Islet precursor cell (in vitro differentiated cells): Measurements from ENCODE around the gene HINT1.
"Not testable (repeated sequence)": the region's sequence is repeated elsewhere in the genome, so short reads cannot be mapped to it uniquely, and the experiment has no call there.

Experiments used
- DNase-seq: peaks from one replicate; pipeline ENCODE4 v3.0.0-alpha.2; 2018

HINT1 gene

GRCh38 chr5:131169810-131170539 is 4.9 kb upstream of the HINT1 start:
- no peak for DNase-seq

GRCh38 chr5:131167615-131168014 is 2.6 kb upstream of the HINT1 start:
- no peak for DNase-seq

- peak; percentile 89 for DNase-seq
These were observed 601 bp downstream of the HINT1 start for GRCh38 chr5:131164191-131165118.

- DNase-seq = no peak
These were observed 1.6 kb downstream of the HINT1 start for GRCh38 chr5:131163276-131164119.

- no peak for DNase-seq
These were observed 4.9 kb downstream of the HINT1 start for GRCh38 chr5:131160134-131160533.

GRCh38 chr5:131156957-131157356 is 8.1 kb downstream of the HINT1 start:
- DNase-seq = no peak

GRCh38 chr5:131156385-131156784 is 8.7 kb downstream of the HINT1 start:
- DNase-seq = no peak

- DNase-seq = no peak
These were observed 13.8 kb downstream of the HINT1 start for GRCh38 chr5:131151216-131151615.

GRCh38 chr5:131150408-131150807 is 14.6 kb downstream of the HINT1 start:
- no peak for DNase-seq

GRCh38 chr5:131148835-131149234 is 16.2 kb downstream of the HINT1 start:
- DNase-seq = no peak

- no peak for DNase-seq
These were observed 17.8 kb downstream of the HINT1 start for GRCh38 chr5:131147258-131147657.

GRCh38 chr5:131142970-131143617 is 22.0 kb downstream of the HINT1 start:
- no peak for DNase-seq

- DNase-seq = no peak
These were observed 25.7 kb downstream of the HINT1 start for GRCh38 chr5:131139321-131139720.

GRCh38 chr5:131138406-131138805 is 26.6 kb downstream of the HINT1 start:
- DNase-seq = not testable (repeated sequence)

GRCh38 chr5:131133091-131133490 is 32.0 kb downstream of the HINT1 start:
- not testable (repeated sequence) for DNase-seq

GRCh38 chr5:131129306-131129705 is 35.8 kb downstream of the HINT1 start:
- no peak for DNase-seq

- DNase-seq = not testable (repeated sequence)
These were observed 37.8 kb downstream of the HINT1 start for GRCh38 chr5:131127244-131127643.

GRCh38 chr5:131114754-131115153 is 50.3 kb downstream of the HINT1 start:
- DNase-seq = no peak

- no peak for DNase-seq
These were observed 52.6 kb downstream of the HINT1 start for GRCh38 chr5:131112424-131112823.

GRCh38 chr5:131110256-131110594 is 54.8 kb downstream of the HINT1 start:
- no peak for DNase-seq

GRCh38 chr5:131109540-131110255 is 55.4 kb downstream of the HINT1 start:
- DNase-seq = no peak
